GM18858 (cell line): ENCODE measurements around the gene CEP83.
A peak's percentile ranks its signal among the peaks of the same experiment; 100 is the strongest.
"Not testable (repeated sequence)": the region's sequence is repeated elsewhere in the genome, so short reads cannot be mapped to it uniquely, and the experiment has no call there.

ENCODE experiments used
- ATAC-seq: cut with Tn5 transposase; IDR thresholded peaks from one replicate; pipeline ENCODE4 v1.9.1; 2021; ENCODE audit not compliant: unreplicated experiment

Gene CEP83

GRCh38 chr12:94384030-94384429, 75.6 kb downstream of the CEP83 start:
- no peak for ATAC-seq

GRCh38 chr12:94380507-94380906, 79.2 kb downstream of the CEP83 start:
- no peak for ATAC-seq

- ATAC-seq, result no peak
Observed at GRCh38 chr12:94379479-94380113, 80.1 kb downstream of the CEP83 start.

GRCh38 chr12:94377599-94377998, 82.1 kb downstream of the CEP83 start:
- ATAC-seq, result no peak

- no peak for ATAC-seq
Observed at GRCh38 chr12:94374124-94374523, 85.5 kb downstream of the CEP83 start.

GRCh38 chr12:94372461-94372860, 87.2 kb downstream of the CEP83 start:
- ATAC-seq, result peak; percentile 78

- ATAC-seq, result no peak
Observed at GRCh38 chr12:94362653-94363052, 97.0 kb downstream of the CEP83 start.

- ATAC-seq, result no peak
Observed at GRCh38 chr12:94359761-94360160, 99.9 kb downstream of the CEP83 start.

GRCh38 chr12:94353130-94353529, 106.5 kb downstream of the CEP83 start:
- ATAC-seq, result no peak

GRCh38 chr12:94340573-94340972, 119.1 kb downstream of the CEP83 start:
- ATAC-seq, result no peak

- no peak for ATAC-seq
Observed at GRCh38 chr12:94338006-94338794, 121.5 kb downstream of the CEP83 start.

GRCh38 chr12:94336211-94336925, 123.3 kb downstream of the CEP83 start:
- no peak for ATAC-seq

- ATAC-seq, result no peak
Observed at GRCh38 chr12:94333396-94333795, 126.3 kb downstream of the CEP83 start.

- no peak for ATAC-seq
Observed at GRCh38 chr12:94329366-94329765, 130.3 kb downstream of the CEP83 start.

- no peak for ATAC-seq
Observed at GRCh38 chr12:94327809-94328208, 131.9 kb downstream of the CEP83 start.

GRCh38 chr12:94326727-94327126, 132.9 kb downstream of the CEP83 start:
- no peak for ATAC-seq

- ATAC-seq, result no peak
Observed at GRCh38 chr12:94326234-94326633, 133.4 kb downstream of the CEP83 start.

- ATAC-seq, result no peak
Observed at GRCh38 chr12:94322346-94322745, 137.3 kb downstream of the CEP83 start.

- ATAC-seq, result no peak
Observed at GRCh38 chr12:94320109-94320508, 139.6 kb downstream of the CEP83 start.

- peak; percentile 72 for ATAC-seq
Observed at GRCh38 chr12:94318181-94318580, 141.5 kb downstream of the CEP83 start.

GRCh38 chr12:94316600-94316999, 143.1 kb downstream of the CEP83 start:
- ATAC-seq, result not testable (repeated sequence)

- no peak for ATAC-seq
Observed at GRCh38 chr12:94312378-94312777, 147.3 kb downstream of the CEP83 start.
